Measurements from ENCODE around the gene FCRL2.

FCRL2 gene, protein sequence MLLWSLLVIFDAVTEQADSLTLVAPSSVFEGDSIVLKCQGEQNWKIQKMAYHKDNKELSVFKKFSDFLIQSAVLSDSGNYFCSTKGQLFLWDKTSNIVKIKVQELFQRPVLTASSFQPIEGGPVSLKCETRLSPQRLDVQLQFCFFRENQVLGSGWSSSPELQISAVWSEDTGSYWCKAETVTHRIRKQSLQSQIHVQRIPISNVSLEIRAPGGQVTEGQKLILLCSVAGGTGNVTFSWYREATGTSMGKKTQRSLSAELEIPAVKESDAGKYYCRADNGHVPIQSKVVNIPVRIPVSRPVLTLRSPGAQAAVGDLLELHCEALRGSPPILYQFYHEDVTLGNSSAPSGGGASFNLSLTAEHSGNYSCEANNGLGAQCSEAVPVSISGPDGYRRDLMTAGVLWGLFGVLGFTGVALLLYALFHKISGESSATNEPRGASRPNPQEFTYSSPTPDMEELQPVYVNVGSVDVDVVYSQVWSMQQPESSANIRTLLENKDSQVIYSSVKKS

DNA sequence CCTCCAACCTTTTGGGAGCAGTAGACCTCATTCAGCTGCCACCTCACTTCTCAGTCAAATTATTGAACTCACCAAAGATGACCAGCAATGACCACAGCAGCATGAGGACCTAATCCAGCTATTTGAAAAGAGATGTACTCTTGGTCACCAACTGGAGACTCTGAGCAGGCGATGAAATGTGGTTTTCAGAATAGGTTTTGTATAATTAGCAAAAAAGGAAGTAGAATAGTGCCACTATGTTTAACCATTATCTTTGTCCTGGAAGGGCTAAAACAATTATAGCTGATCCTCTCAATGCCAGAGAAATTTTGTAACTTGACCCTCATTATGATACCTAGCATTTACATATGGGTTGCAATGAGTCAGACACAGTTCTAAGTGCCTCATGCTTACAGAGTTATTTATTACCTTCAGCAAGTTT, at the start of gene FCRL2:
FCRL2 (minus strand) TSS at position 162 of the 421 bp plus-strand sequence; CDS start at position 103, 59 bp downstream.
- TF ChIP-seq, protein P1, sequence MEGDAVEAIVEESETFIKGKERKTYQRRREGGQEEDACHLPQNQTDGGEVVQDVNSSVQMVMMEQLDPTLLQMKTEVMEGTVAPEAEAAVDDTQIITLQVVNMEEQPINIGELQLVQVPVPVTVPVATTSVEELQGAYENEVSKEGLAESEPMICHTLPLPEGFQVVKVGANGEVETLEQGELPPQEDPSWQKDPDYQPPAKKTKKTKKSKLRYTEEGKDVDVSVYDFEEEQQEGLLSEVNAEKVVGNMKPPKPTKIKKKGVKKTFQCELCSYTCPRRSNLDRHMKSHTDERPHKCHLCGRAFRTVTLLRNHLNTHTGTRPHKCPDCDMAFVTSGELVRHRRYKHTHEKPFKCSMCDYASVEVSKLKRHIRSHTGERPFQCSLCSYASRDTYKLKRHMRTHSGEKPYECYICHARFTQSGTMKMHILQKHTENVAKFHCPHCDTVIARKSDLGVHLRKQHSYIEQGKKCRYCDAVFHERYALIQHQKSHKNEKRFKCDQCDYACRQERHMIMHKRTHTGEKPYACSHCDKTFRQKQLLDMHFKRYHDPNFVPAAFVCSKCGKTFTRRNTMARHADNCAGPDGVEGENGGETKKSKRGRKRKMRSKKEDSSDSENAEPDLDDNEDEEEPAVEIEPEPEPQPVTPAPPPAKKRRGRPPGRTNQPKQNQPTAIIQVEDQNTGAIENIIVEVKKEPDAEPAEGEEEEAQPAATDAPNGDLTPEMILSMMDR (IDR thresholded peaks at IDR 0.05; ENCODE audit: low read depth, low read length, missing control alignments) = no peak
- in situ Hi-C loops (cut with HindIII; ENCODE audit: low sequenced_read_pairs) = no loop called here
- DNase-seq (ENCODE audit: low read depth) = no peak
- no peak within 1 kb of the TSS for H3K4me3 ChIP-seq (ENCODE audit: low read depth, low read length)

DNA sequence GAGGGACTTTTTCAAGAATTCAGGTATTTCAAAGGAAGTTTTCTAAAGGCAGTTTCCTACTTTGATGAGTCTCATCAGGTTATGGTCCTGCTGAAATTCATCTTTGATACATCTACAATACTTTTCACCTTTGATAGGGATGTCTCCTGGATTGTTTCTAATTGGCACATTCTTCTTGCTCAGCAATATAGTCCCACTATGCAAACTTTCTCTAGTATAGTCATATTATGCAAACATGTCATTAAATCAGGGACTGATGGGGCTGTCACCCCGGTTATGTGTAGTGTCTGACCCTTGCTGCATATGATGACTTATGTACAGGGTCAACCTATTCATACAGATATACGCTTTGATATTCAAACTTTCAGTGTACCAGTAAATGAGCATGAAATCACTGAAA, 43.4 kb upstream of the FCRL2 start:
- no peak for DNase-seq (ENCODE audit: low read depth)
- in situ Hi-C loops (cut with HindIII; ENCODE audit: low sequenced_read_pairs) = no loop called here
- no peak overlapping the region for H3K4me3 ChIP-seq (ENCODE audit: low read depth, low read length)
- TF ChIP-seq, protein P1 (IDR thresholded peaks at IDR 0.05; ENCODE audit: low read depth, low read length, missing control alignments) = no peak

DNA sequence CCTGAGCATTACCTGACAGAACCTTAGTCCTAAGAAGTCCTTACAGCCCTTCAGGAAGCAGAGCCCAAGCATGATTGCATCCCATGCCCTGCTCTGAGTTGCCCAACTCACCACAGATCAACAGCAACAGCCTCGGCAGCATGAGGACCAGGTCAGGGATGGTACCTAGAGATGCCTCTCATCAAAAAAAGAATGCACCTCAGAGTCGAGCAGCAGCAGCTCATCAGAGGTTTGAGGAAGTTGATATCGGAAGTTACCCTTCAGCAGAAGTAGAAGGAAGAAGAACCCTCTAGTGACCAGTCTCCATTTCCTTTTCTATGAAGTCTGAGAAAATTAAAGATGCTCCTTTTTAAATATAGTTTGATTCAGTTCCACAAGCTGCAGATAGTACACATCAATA, 43.0 kb upstream of the FCRL2 start, which contains the start of gene FCRL1:
FCRL1 (minus strand) TSS at position 225 of the 400 bp plus-strand sequence; CDS start at position 142, 83 bp downstream.
- no peak within 1 kb of the TSS for H3K4me3 ChIP-seq (ENCODE audit: low read depth, low read length)
- in situ Hi-C loops (cut with HindIII; ENCODE audit: low sequenced_read_pairs) = no loop called here

DNA sequence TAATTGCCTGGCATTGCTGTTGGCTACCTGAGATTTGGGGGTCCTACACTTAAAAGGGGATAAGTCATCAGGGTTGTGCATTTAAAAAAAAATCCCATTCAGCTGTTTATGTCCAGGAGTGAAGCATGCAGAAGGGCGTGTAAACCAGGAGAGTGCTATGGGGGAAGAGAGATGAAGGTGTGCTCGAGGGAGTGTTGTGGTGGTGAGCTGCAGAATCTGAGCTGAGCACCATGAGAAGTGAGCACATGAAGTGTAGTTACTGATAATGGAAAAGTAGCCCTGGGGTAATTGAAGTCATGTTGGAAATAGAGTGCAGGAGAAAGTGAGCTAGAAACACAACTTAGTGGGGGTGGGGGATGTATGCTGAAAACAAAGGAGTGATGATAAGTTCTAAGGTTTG, 42.3 kb upstream of the FCRL2 start:
- no peak overlapping the region for H3K4me3 ChIP-seq (ENCODE audit: low read depth, low read length)
- in situ Hi-C loops (cut with HindIII; ENCODE audit: low sequenced_read_pairs) = no loop called here

More for the DNA sequence above, 43.0 kb upstream of the FCRL2 start, which contains the start of gene FCRL1:
- no peak for DNase-seq (ENCODE audit: low read depth)
- TF ChIP-seq, protein P1 (IDR thresholded peaks at IDR 0.05; ENCODE audit: low read depth, low read length, missing control alignments) = no peak

DNA sequence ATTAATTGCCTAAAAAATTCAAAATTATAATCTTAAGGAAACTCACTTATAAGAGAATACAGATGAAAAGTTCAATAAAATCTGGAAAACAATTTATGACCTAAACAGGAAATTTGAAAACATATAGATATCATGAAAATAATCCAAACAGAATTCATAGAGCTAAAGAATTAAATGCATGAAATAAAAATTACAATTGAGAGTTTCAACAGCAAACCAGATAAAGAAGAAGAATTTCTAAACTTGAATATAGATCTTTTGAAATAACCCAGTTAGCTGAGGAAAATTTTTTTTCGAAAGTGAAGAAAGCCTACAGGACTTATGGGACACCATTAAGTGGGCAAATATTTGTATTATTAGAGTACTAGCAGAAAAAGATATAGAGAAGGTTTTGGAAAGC, 36.3 kb upstream of the FCRL2 start:
- DNase-seq (ENCODE audit: low read depth) = no peak
- in situ Hi-C loops (cut with HindIII; ENCODE audit: low sequenced_read_pairs) = no loop called here
- no peak overlapping the region for H3K4me3 ChIP-seq (ENCODE audit: low read depth, low read length)
- TF ChIP-seq, protein P1 (IDR thresholded peaks at IDR 0.05; ENCODE audit: low read depth, low read length, missing control alignments) = no peak

More for the DNA sequence above, 42.3 kb upstream of the FCRL2 start:
- DNase-seq (ENCODE audit: low read depth) = no peak
- TF ChIP-seq, protein P1 (IDR thresholded peaks at IDR 0.05; ENCODE audit: low read depth, low read length, missing control alignments) = no peak

DNA sequence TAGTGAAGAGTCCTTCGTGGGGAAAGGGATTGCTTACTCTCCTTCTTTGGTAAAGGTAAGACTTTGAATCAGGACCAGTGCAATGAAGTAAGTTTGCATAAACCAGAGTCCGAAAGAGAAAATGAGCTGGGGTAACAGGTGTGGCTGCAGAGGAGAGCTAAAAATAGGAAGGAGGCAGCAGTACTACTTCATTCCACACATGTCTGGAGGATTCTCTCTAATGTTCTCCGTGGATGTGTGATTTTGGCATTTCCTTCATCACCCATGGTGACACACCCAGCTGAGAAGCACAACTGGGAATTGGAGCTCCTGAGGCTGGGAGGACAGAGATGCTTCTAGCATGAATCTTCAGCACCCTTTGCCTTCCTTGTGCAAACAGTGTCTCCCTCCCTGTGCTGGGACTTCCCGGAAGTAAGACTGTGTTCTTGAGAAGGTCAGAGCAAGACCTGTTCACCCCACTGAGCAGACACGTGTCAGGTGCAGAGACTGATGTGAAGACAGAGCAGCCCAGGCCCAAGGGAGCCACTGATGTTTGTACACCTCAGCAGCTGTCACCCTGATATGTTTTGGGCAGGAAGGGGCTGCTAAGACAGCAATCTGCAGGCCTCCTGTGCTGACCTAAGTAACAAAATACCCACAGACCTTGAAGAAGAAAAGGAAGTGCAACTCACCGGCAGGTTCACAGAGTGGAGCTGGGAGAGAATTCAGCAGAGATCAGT, 29.7 kb upstream of the FCRL2 start:
- DNase-seq (ENCODE audit: low read depth) = no peak
- in situ Hi-C loops (cut with HindIII; ENCODE audit: low sequenced_read_pairs) = no loop called here
- H3K4me3 ChIP-seq (ENCODE audit: low read depth, low read length) = no peak overlapping the region
- TF ChIP-seq, protein P1 (IDR thresholded peaks at IDR 0.05; ENCODE audit: low read depth, low read length, missing control alignments) = no peak
